Amniotic epithelial cell (primary cell): ENCODE results near the gene MGMT.

ENCODE experiments used
- DNase-seq: peaks from one replicate; pipeline ENCODE4 v3.0.0-alpha.2; 2010; ENCODE audit warnings: low read depth

The MGMT gene

DNA sequence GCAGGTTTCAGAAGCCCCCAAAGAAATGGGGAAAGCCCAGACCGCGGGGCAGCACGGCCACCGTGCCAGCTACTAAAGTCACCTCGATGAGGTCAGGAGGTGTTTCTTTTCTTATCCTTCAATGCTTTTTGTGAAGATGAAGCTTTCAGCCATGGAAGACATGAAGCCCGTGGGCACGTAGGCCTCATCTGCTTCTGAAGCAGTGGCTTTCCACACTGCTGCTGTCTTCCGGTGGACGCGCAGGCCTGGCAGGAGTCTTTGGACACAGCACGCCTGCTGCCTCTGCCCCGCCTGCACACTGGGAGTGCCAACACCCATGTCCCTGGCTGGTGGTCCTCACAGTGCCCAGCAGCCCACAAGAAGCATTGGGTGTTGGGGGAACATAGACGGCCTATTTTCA lies 311.5 kb downstream of the MGMT start:
- DNase-seq = no peak

DNA sequence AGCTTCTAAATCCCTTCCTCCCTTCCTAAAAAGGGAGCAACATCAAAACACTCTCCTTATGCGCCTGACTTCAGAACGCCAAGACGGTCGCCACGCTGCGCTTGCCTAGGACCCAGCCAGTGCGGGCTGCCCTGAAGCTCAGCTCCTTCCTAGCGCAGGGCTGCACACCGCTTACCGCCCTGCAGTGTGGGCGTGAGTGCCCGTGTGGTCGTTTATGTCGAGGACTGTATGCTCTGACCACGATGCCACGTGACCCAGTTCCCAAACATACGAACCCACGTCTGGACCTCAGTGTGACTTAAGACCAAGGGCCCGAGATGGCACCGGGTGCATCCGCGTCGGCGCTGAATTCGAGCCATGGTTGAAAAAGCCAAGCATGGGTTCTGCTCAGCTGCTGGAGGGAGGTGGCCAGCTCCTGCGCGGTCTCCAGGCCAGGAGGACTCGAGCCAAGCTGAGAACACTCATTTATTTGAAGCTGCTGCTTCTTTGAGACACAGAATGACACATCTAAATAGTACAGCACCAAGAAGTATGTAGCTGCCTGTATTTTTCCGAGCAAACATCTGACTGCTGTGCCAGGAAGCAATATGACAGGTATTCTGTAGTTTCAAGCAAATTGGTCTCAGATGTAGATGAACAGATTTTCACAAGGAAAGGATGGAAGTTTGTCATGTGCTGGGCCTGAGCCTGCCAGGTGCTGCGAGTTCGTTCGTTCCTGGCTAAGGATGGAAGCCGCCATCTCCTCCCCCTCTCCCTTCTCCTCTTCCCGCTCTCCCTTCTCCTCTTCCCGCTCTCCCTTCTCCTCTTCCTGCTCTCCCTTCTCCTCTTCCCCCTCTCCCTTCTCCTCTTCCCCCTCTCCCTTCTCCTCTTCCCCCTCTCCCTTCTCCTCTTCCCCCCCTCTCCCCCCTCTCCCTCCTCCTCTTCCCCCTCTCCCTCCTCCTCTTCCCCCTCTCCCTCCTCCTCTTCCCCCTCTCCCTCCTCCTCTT lies 312.4 kb downstream of the MGMT start:
- DNase-seq = no peak

DNA sequence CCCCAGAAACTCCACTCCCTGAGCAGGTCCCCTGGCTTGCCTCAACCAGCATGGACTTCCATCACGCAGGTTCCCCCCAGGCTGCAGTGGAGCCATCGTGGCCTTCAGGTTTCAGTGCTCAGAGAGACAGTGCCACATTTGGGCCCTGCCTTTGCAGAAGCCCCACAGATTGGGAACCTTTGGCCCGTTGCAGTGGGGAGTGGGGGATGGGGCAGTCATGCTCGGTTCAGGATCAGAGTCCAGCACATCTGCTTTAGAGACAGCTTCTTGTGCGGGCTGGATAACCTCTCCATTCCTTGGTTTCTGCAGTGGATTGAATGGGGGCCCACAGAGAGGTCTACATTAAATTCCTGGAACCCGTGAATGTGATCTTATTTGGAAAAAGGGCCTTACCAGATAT lies 313.2 kb downstream of the MGMT start:
- no peak for DNase-seq

DNA sequence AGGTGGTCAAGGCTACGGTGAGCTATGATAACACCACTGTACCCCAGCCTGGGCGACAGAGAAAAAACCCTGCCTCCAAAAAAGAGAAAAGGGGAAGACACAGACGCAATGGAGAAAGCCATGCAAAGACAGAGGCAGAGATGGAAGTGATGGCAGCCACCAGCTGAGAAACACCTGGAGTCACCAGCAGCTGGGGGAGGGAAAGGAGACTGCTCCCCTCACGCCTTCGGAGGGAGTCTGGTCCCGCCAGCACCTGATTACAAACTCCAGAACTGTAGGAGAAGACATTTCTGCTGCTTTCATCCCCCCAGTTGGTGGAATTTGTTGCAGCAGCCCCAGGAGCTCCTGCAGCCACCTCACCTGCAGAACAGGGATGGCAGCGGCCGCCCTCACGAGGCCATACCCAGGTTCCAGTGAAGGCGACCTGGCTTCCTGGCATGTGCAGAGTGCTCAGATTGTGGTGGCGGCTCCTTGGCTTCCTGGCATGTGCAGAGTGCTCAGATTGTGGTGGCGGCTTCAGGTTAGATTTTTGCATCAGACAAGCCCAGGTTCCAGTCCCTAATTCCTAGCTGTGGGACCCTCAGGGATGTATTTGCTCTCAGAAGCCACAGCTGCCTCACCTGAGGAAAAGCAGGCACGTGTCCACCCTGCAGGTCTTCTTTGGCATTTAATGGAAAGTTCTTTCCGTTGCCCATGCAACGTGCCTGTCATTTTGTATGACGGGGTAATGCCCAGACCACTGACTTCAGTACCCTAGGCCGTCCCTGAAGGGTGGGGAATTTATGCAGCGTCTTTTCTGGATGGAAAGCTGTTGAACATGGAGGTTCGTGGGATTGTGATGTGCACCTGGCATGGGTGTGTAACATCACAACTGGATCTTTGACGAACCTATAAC lies 314.1 kb downstream of the MGMT start:
- no peak for DNase-seq

DNA sequence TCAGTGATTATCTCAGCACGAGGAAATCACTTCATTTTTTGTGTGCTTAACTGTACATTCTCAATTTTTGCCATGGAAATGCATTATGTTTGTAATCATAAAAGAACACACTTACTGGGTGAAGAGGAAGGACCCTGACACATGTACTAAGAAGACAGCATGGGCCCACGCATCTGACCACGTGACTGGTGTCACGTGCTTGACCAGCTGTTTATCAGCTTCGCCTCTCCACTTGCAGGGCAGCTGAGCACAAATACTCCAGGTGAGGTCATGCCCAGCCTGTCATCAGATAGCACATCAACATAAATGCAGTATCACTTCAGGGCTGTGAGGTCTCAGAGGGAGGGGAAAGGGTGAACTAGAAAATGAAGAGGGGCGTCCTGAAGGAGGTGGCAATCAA lies 317.2 kb downstream of the MGMT start:
- DNase-seq = no peak

DNA sequence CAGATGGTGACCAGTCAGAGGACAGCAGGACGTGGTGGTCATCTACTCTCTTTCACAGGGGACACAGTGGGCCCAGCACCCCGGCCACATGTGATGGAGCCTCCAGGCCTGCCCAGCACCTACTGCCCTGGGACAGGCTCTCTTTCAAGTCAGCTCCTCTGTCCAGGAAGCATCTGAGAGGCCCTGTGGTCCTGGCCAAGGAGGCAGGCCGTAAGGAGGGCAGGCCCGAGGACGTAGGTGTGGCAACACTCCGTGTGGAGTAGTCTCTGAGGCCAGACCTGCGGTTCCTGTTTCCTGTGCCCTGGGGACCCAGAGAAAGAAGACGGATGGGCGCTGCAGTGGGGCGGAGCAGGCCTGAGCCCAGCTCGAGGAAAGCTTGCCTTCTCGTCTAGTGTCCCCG lies 317.9 kb downstream of the MGMT start:
- no peak for DNase-seq

DNA sequence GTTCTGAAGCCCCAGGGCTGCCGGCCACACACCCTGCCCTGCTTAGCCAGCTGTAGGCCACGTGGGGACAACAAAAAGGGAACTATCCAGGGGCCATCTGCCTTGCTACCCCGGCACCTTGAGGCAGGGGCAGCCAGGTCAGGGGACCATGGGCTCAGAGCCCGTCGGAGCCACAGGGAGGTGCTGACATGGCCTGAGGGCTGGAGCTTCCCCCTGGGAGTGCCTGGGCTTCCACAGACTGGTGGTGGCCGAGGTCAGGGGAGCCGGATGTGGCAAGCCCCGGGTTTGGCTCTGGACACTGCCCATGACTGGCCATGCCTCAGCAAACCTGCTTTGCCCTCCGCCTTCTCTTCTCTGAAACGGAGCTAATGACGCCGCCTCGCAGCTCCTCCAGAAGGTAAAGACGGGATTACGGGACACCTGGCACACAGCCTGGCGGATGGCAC lies 318.5 kb downstream of the MGMT start:
- DNase-seq = no peak

DNA sequence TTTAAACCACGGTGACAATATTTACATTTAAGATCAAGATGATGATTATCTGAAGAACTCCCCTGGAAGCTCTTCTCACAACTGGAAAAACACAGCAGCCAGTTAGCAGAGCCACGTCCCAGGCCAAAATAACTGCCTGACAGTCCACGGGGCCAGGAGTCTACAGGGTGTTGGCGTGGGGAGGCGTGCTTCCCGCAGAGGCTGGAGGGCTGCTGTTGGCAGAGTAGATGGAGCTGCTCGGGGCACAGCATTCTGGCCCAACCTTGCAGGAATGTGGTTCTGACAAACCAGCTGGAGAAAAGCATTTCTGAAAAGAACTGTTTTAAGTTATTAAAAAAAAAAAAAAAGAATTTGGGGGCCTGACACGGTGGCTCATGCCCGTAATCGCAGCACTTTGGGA lies 319.2 kb downstream of the MGMT start:
- DNase-seq = no peak

DNA sequence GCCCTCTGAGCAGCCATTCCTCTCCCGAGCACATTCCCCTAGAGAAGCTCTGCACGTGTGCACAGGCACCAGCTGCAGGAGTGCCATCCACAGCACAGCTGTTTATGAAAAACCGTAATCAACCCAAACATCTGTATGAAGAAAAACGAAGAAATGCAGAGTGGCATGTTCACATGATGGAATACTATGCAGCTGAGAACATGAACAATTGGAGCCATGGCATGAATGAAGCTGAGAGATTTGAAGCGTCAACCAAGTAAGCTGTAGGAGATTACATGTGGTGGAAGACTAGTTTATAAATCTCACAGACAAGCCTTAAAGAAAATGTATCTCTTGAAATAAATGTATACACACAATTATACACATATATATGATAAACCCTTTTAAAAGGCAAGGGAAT lies 320.5 kb downstream of the MGMT start:
- no peak for DNase-seq

DNA sequence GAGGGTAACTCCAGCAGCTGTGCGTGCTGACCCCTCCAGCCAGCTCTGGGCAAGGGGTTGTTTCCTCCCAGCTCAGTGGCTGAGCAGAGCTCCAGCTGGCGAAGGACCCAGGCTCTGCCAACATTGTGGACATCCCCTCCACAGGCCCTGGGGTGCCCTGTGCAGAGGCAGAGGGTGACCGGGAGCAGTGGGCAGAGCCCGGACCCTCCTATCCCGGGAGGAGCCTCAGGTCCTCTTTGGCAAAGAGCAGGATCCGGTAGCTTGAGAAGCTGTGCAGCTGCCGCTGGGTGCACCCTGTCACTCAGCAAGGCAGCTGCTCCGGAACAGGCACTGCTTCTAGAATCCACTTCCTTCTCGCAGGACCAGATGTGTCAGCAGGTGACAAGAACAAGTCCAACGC lies 321.2 kb downstream of the MGMT start:
- DNase-seq = no peak

DNA sequence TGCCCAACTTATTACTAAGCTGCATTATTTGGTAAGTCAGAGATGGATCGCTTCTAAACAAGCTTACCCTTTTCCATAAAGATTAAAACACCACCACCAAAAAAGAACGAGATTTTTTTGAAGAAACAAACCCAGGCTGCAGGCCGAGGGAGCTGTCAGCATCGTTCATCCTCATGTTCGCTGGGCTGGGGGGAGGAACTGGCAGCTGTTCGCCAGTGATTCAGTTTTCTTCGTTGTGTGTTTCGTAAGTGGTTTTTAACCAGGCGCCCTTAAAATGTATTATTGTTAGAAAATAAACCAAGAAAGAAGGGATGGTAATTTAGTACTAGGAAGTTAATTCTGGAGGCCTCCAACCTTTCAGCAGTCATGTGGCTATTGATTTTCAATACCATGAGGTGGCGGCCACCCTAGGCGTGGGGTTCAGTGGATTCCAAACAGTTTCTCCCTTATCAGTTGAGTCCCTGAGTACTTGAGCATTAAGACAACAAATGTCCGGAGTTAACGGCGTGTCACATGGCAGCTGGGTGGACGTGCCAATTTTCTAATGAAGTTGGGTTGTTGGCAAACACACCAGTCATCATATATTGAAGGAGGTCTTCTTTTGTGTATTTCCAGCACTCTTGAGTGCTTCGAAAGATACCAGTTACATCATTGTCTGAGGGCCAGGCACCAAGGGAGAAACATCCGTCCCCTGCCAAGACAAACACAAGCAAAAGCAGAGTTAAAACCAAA lies 323.8 kb downstream of the MGMT start:
- no peak for DNase-seq

DNA sequence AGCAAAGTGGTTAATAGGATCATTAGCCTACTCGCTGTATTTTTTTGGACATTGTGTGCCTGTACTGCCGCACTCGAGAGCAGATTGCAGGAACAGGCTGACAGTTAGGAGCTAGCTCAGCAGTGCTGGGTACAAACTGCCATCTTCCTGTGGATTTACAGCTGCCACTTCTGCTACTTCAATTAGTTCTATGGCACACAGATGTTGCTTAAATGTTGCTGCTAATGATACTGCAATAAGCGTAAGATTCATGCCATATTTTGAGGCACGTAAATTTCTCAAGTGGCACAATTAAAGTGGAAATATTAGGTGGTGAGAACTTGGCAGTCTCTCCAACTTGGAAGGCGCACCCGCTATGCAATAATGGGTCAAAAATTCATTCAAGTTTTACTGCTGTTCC lies 325.1 kb downstream of the MGMT start:
- DNase-seq = no peak

DNA sequence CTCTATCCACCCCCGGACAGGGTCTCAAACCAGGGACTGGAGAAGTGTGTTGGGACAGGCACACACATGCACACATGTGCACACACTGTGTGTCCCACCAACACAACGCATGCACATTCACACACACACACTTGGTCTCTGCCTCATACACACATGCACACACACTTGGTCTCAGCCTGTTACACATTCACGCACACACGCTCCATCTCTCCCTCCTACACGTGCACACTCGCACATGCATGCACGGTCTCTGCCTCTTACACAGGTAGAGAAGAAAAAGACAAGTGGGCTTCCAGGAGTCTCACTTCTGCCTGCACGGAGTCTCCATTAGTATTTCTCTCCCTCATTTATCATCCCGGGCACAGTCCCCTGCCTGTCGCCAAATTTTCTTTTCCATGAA lies 325.8 kb downstream of the MGMT start:
- no peak for DNase-seq

DNA sequence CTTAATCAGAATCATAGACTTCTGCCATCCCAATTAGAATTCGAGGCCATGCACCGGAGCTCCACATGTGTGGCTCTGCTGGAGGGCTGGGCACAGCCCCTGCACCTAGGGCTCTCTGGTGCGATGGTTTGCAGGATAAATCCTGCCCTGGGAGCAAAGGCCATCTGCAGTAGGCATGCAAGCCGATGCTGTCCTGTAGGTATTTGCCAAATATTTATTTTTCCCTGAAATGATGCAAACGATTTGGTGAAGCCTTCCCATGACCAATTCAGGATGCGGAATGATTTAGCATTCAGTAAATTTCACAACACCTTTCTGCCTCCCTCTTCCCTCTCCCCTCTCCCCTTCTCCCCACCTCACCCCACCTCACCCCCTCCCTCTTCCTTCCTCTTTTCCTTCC lies 326.4 kb downstream of the MGMT start:
- DNase-seq = no peak

DNA sequence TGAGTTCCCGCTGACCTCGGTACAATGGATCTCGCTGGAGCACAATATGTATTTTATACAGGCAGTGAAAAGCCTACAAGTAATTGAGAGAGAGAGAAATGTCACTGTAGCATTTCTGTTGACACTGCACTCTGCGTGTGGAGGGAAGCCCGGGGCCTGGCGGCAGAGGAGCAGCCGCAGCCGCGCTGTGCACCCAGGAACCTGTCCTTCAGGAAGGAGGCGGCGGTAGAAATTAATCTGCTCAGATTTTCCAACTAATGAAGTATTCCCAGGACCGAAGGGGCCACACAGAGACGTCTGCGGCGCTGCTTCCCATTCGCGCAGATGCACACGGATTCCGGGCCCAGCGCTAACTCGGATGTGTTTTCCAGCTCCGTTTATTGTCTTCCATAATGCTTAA lies 327.0 kb downstream of the MGMT start:
- DNase-seq = no peak

DNA sequence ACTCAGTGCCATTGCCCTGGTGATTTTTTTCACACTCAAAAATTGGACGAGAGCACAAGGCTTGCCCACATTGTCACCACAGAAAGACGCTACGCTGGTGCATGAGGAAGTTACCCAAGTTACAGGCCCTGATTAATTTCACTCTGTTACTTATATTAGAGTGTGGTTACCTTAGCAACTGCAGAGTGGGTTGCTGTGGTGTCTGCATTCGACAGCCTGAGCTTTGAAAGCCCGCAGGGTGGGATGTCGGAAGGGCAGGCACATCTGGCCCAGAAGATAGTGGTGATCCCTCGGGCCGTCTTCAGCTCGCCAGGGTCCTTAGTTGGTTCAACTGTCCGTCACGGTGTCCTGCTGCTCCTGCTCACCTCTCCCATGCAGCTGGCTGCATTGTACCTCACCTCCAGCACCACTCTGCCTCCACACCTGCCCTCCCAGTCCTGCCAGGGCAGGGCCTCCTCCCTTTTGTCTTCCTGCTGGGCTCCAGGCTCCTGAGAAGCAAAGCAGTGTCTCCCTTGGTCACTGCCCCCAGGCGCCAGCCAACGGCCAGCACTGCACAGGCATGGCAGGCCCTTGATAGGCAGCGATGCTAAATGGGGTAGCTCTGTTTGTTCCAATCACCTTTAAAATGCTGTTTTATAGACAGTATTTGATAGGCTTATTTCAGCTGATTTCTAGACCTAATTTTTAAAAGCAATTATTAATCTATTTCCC lies 329.8 kb downstream of the MGMT start:
- DNase-seq = no peak

DNA sequence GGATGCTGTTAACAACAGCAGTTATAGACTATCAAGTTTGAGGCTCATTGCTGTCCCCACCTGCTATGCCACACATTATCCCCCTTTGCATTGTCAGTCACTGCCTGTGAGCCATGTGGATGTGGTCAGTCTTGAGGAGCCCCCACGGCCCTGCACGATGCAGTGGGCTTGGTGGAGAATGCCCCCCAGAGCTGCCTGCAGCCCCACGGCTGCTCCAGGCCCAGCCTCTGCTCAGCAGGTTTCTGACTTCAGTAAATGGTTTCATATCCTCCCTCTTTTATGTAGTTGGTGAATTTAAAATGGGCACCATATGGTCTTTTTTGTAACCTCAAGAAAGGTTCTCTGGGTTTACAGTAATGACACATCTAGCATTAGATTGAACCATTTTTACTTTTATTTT lies 332.9 kb downstream of the MGMT start:
- DNase-seq = no peak

DNA sequence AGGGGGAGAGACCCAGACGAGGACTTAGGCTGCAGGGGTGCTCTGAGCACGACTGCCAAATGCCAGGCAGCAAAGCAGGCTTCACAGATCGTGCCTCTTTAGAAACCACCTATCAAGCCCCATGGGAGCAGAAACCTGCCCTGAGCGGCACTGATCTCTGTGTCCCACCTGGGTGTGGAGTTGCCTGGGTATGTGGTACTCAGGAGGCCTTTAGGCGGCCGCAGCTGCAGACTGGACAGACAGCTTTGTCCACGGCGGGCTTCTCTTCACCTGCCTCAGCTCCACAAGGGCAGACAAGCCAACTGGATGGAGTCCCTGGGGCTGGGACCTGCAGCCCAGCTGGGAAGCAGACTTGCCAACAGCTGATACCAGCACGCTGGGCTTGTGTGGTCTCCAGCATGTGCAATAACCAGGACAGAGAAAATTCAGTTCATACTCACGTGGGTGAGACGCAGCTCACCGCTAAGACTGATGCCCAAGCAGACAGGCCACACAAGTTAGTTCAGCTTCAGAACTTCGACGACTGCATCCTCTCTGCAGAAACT lies 333.8 kb downstream of the MGMT start:
- DNase-seq = no peak

DNA sequence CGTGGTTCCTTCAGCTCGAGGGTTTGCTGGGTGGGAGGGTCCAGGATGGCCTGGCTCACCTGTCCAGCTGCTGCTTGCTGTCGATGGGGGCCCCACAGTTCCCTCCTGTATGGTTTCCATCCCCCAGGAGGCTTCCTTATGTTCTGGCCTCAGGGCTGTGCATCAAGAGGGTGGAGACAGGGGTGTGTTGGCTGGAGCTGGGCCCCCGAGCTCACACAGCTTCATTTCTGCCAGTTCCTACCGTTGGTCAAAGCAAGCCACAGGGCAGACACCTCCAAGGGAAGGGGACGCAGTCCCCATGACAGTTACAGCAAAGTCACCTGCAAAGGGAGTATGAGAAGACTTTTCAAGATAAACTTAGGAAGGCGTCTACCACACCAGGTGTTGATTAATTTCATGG lies 340.2 kb downstream of the MGMT start:
- DNase-seq = no peak

DNA sequence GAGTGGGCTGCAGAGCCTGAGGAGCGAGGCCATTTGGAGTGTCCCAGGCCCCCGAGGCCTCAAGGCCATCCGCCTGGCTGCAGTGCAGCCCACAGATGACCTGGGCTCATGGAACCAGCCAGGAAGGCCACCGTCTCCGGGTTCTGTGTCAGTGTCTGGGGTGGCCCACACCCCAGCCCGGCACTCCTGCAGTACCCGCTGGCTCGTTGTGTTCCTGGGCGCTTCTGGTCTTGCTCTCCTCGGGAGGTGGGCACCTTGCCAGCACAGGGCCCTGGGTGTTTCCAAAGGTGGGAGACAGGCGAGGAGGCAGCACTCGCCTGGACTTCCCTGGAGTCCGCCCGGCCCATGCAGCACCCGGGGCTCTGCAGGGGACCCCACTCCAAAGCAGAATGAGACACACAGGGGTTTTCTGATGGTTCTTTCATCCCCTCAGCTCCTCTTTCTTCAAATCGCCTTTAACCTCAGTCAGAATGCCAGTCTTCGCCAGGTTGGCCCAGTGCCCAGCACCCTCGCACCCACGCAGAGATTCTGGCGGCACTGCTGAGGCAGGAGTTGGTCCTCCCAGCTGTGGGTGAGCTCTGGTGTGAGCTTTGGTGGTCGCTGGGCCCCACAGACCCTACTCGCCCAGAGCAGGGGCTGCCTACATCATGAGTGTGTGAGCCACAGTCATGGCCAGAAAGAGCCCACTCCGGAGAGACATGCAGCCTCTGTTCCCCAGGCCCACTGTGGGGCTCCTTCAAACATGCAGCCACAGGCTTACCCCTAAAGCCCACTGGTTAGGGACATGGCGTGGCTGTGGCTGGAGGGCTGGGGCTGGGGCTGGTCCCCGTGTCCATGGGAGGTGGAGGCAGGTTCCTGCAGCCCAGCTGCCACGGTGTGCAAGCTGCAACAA lies 341.3 kb downstream of the MGMT start:
- DNase-seq = no peak
